Psoas muscle (tissue), 8 donors: ENCODE results near the gene APCDD1. TPM values are rescaled to one million over a fixed set of nuclear protein-coding genes. Genes with fewer than 3 reads are reported as not detected.

Source experiments
- ATAC-seq, 4 donors: fragments of 200-7000 bp; cut with Tn5 transposase; one replicate each; pipeline ENCODE4 v1.9.1; 2020; ENCODE audit warnings: moderate library complexity in 3 of 4, mild to moderate bottlenecking in 2 of 4
- DNase-seq, 2 donors: peaks; one replicate each; pipeline ENCODE4 v3.0.0-alpha.2; 2020
- H3K27ac ChIP-seq: fragments of 200-600 bp; one replicate; pipeline ENCODE4 v1.8.0; 2022
- H3K27me3 ChIP-seq, 3 donors: fragments of 200-600 bp in 1 of 3; one replicate each; pipeline versions ENCODE4 v1.6.1 to v1.8.0; 2013 to 2022; ENCODE audit warnings: low read length in 2 of 3, mild to moderate bottlenecking in 2 of 3, moderate library complexity in 1 of 3; ENCODE audit not compliant: insufficient read depth in 3 of 3
- H3K36me3 ChIP-seq, 2 donors: fragments of 200-600 bp in 1 of 2; one replicate each; pipeline versions ENCODE4 v1.6.1 to v1.8.0; 2013 to 2022; ENCODE audit warnings: low read depth in 1 of 2, mild to moderate bottlenecking in 1 of 2, moderate library complexity in 1 of 2; ENCODE audit not compliant: insufficient read depth in 1 of 2
- H3K4me1 ChIP-seq: fragments of 200-600 bp; one replicate; pipeline ENCODE4 v1.8.0; 2022
- H3K4me3 ChIP-seq: fragments of 200-600 bp; one replicate; pipeline ENCODE4 v1.8.0; 2022; ENCODE audit warnings: mild to moderate bottlenecking
- H3K9me3 ChIP-seq: fragments of 200-600 bp; one replicate; pipeline ENCODE4 v1.8.0; 2022
- WGBS, 3 donors: extraction: QIAGEN DNeasy Blood & Tissue Kit; methylation state at CpG; one replicate each; pipeline versions ENCODE4 v1.1.6 to v1.1.7; 2013; 5-methylcytosine and 5-hydroxymethylcytosine counted together
- intact Hi-C, 2 donors: fragments of 100-400 bp; cut with DNase I; formaldehyde crosslinking; loops; one replicate each; pipeline versions ENCODE4 v1.11.0 to v1.14.2; 2022
- polyA plus RNA-seq, 3 donors: library from polyadenylated mRNA; stranded (reverse); fragments of 200-250 nt; gene quantifications; one replicate each; pipeline ENCODE4 v1.2.3, GENCODE V29; 2013
- total RNA-seq, 4 donors: library from RNA; stranded (reverse); fragmentation: NEBNext Ultra II Directional in 2 of 4; extraction: Animal tissue kit (Norgen Biotek cat#: 25700) in 2 of 4; gene quantifications; one replicate each; pipeline versions ENCODE4 v1.2.1 to v1.2.4, GENCODE V29; 2021 to 2023
- TF ChIP-seq, protein P1 (sequence below): fragments of 200-600 bp; IDR thresholded peaks from one replicate; pipeline ENCODE4 v1.8.0; 2022; ENCODE audit warnings: antibody characterized with exemption
- donor health status: healthy with polysubstance abuse.
- donor health status: DM: no; HTN: no; CAD: no; lungs with moderate emphysema.
- donor health status: Bipolar disorder and iron deficiency.
- donor health status: healthy.
- donor health status: DM: yes; HTN: yes; CAD: no.
- donor health status: DM: no; HTN: no; CAD: no.
- donor health status: DM: no; HTN: no; CAD: no.
- donor health status: DM: yes; HTN: yes; CAD: no.

Gene APCDD1
- total and polyA plus RNA-seq, 7 donors = 1.4 to 47.0 (median 6.3) TPM

DNA sequence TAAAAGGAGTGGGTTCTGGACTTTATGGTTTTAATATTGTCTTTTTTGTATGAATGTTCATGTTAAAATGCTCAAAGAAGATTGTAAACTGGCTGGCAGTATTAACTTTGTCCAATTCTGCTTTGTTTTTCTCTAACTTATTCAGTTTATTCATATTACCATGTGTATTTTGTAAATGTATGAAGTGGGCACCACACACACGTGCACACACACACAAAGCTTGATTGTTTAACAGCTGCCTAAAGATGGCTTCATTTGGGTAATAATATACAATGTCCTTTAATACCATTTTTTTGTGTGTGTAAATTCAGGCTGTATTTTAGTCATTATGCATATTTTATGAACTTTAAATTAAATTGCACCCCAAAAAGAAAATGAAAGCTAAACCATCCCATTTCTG is 11.4 kb upstream of the APCDD1 start:
- WGBS, 3 donors = 82 to 86% (median 85%) methylated on average over 1 of the region's 1 CpG
- intact Hi-C loops = no loop called here
- no peak overlapping the region for H3K27ac ChIP-seq
- H3K4me1 ChIP-seq = no peaks in the 10 kb centered on the region
- H3K9me3 ChIP-seq = no peaks in the 10 kb centered on the region
- TF ChIP-seq, protein P1, sequence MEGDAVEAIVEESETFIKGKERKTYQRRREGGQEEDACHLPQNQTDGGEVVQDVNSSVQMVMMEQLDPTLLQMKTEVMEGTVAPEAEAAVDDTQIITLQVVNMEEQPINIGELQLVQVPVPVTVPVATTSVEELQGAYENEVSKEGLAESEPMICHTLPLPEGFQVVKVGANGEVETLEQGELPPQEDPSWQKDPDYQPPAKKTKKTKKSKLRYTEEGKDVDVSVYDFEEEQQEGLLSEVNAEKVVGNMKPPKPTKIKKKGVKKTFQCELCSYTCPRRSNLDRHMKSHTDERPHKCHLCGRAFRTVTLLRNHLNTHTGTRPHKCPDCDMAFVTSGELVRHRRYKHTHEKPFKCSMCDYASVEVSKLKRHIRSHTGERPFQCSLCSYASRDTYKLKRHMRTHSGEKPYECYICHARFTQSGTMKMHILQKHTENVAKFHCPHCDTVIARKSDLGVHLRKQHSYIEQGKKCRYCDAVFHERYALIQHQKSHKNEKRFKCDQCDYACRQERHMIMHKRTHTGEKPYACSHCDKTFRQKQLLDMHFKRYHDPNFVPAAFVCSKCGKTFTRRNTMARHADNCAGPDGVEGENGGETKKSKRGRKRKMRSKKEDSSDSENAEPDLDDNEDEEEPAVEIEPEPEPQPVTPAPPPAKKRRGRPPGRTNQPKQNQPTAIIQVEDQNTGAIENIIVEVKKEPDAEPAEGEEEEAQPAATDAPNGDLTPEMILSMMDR = no peak
- ATAC-seq (no peak), DNase-seq (no peak)
- H3K36me3 ChIP-seq = no peaks in the 10 kb centered on the region
- no peak overlapping the region for H3K4me3 ChIP-seq
- peaks cover 0 to 7% (median 2%) of the 10 kb centered on the region in 3 donors for H3K27me3 ChIP-seq

DNA sequence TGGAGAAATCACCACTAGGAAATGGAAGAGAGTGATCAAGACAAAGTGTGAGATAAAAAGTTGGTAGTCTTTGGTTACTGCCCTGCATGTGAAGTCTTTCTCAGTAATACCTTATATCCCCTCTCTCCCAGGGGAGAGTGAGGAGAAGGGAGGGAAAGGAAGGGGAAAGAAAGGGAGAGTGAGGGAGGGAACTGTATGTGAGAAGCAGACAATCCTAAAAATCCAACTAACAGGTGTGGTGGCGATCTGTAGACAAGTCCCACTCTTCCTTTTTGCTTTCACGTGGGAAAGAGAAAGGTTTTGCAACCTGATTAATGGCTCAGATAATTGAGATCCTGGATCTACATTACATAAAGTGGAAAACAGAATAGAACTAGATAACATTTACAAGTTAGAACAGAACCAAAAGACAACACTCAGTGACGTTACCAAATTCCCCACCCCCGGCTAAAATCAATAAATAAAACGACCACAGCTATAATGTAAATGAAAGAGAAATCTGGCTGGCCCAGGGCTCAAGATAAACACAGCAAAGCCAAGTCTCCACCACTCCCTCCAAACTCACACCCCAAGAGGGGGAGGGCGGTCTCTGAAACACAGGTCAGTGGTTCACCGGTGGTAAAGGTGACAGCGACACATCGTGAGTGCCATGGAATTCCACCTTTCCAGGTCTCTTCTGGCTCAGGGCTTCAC is 10.0 kb upstream of the APCDD1 start:
- TF ChIP-seq, protein P1 = no peak
- ATAC-seq = no peak
- no peaks in the 10 kb centered on the region for H3K36me3 ChIP-seq
- no peaks in the 10 kb centered on the region for H3K4me1 ChIP-seq
- H3K4me3 ChIP-seq = no peak overlapping the region
- H3K27ac ChIP-seq = no peak overlapping the region
- no peaks in the 10 kb centered on the region for H3K9me3 ChIP-seq
- no peak for DNase-seq
- peaks cover 0 to 7% (median 2%) of the 10 kb centered on the region in 3 donors for H3K27me3 ChIP-seq
- intact Hi-C loops = no loop called here
- WGBS, 3 donors = 45 to 49% (median 49%) methylated on average over 9 of the region's 9 CpGs

DNA sequence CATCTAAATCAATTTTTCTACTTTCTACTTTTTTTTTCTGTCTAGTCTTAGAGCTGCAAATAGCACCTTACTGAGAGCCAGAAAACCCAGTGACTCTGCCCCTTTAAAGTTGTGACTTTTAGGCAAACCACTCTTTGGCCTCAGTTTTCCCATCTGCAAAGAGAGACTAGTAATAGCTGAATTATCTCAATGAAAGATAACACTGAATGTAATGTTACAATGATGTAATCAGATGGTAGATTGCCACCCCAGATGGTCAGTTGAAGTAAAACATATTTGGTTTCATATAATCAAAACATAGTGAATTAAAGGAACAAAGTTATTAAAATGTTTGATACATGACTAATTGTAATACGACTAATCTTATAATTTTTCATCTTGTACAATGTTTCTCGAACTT is 5.0 kb upstream of the APCDD1 start:
- TF ChIP-seq, protein P1 = no peak
- no peak overlapping the region for H3K4me3 ChIP-seq
- no peak overlapping the region for H3K27ac ChIP-seq
- H3K9me3 ChIP-seq = no peaks in the 10 kb centered on the region
- H3K36me3 ChIP-seq = no peaks in the 10 kb centered on the region
- WGBS, 3 donors = 47 to 76% (median 50%) methylated on average over 2 of the region's 2 CpGs
- H3K4me1 ChIP-seq = no peaks in the 10 kb centered on the region
- H3K27me3 ChIP-seq = peaks cover 0 to 11% (median 2%) of the 10 kb centered on the region in 3 donors
- DNase-seq (no peak), ATAC-seq (no peak)
- intact Hi-C loops = no loop called here

DNA sequence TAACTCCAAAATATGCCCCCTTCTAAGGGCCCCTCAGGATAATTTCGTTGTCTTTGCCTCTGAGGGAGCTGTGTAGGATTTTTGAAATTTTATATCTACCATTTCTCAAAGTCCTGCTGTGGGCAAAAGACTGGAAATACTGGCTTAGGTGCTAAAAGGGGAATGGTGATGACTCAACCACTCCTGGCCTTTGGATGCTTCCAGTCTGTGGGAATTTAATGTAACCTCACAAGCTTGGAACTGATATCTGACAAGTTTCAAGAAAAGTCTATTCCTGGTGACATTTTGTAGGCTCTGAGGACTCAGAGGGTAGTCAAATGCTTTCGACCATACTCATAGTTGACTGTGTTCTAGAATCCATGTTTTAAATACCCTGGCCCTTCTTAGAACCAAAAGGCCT is 3.4 kb upstream of the APCDD1 start:
- TF ChIP-seq, protein P1 = no peak
- ATAC-seq = no peak
- H3K36me3 ChIP-seq = no peaks in the 10 kb centered on the region
- intact Hi-C loops = no loop called here
- H3K27me3 ChIP-seq = peaks cover 0 to 17% (median 2%) of the 10 kb centered on the region in 3 donors
- H3K4me1 ChIP-seq = peaks cover 11% of the 10 kb centered on the region
- no peak overlapping the region for H3K4me3 ChIP-seq
- no peak overlapping the region for H3K27ac ChIP-seq
- 80 to 87% (median 80%) methylated on average over 2 of the region's 2 CpGs for WGBS, 3 donors
- DNase-seq = no peak
- no peaks in the 10 kb centered on the region for H3K9me3 ChIP-seq
